H9 (cell line): Measurements from ENCODE around the gene TSR1. TPM values are rescaled to one million over a fixed set of nuclear protein-coding genes. Genes with fewer than 3 reads are reported as not detected.

Experiments
- DNase-seq: peaks from one replicate; pipeline ENCODE4 v3.0.0-alpha.2; 2017
- H2AFZ ChIP-seq: one replicate; pipeline ENCODE4 v1.6.1; 2013; ENCODE audit warnings: mild to moderate bottlenecking, low read length, control low read depth, moderate library complexity
- H2AK5ac ChIP-seq: 2 replicates; pipeline ENCODE4 v1.6.1; 2013; ENCODE audit warnings: low read length, control low read depth, mixed read lengths; ENCODE audit not compliant: insufficient read length
- H2BK120ac ChIP-seq: one replicate; pipeline ENCODE4 v1.6.1; 2013; ENCODE audit warnings: low read depth, mild to moderate bottlenecking, low read length, control low read depth, inconsistent platforms; ENCODE audit not compliant: poor library complexity, severe bottlenecking
- H2BK12ac ChIP-seq: 2 replicates; pipeline ENCODE4 v1.6.1; 2013; ENCODE audit warnings: low read length, control low read depth, mixed read lengths, low read depth; ENCODE audit not compliant: insufficient read length
- H2BK15ac ChIP-seq: 2 replicates; pipeline ENCODE4 v1.6.1; 2013; ENCODE audit warnings: low read depth, low read length, control low read depth
- H2BK20ac ChIP-seq: one replicate; pipeline ENCODE4 v1.6.1; 2013; ENCODE audit warnings: low read depth, mild to moderate bottlenecking, low read length, control low read depth, inconsistent platforms; ENCODE audit not compliant: poor library complexity, severe bottlenecking
- H2BK5ac ChIP-seq: 2 replicates; pipeline ENCODE4 v1.6.1; 2013; ENCODE audit warnings: low read length, control low read depth, mixed read lengths; ENCODE audit not compliant: insufficient read length
- H3K14ac ChIP-seq: 2 replicates; pipeline ENCODE4 v1.6.1; 2013; ENCODE audit warnings: low read length, control low read depth; ENCODE audit not compliant: insufficient read depth
- H3K18ac ChIP-seq: 2 replicates; pipeline ENCODE4 v1.6.1; 2013; ENCODE audit warnings: low read depth, mild to moderate bottlenecking, mixed read lengths, low read length, control low read depth; ENCODE audit not compliant: insufficient read length
- H3K23ac ChIP-seq: 2 replicates; pipeline ENCODE4 v1.6.1; 2013; ENCODE audit warnings: low read length, control low read depth, mixed read lengths, low read depth; ENCODE audit not compliant: insufficient read length
- H3K23me2 ChIP-seq: 2 replicates; pipeline ENCODE4 v1.6.1; 2013; ENCODE audit warnings: low read depth, mild to moderate bottlenecking, mixed read lengths, low read length, control low read depth; ENCODE audit not compliant: insufficient read length, poor library complexity, severe bottlenecking
- H3K27ac ChIP-seq: 2 replicates; pipeline ENCODE4 v1.5.1; 2013; ENCODE audit warnings: low read length, control low read depth, mixed read lengths, low read depth; ENCODE audit not compliant: insufficient read length
- H3K27me3 ChIP-seq: 2 replicates; pipeline ENCODE4 v1.6.1; 2013; ENCODE audit warnings: low read length, control low read depth, inconsistent platforms; ENCODE audit not compliant: insufficient read depth
- H3K4ac ChIP-seq: 2 replicates; pipeline ENCODE4 v1.6.1; 2013; ENCODE audit warnings: low read depth, mild to moderate bottlenecking, control low read depth, inconsistent platforms, low read length, moderate library complexity
- H3K4me1 ChIP-seq: 2 replicates; pipeline ENCODE4 v1.6.1; 2013; ENCODE audit warnings: low read length, control low read depth, inconsistent platforms; ENCODE audit not compliant: insufficient read depth
- H3K4me2 ChIP-seq: 2 replicates; pipeline ENCODE4 v1.6.1; 2013; ENCODE audit warnings: low read length, control low read depth, mixed read lengths; ENCODE audit not compliant: insufficient read length, insufficient read depth
- H3K56ac ChIP-seq: 2 replicates; pipeline ENCODE4 v1.6.1; 2013; ENCODE audit warnings: low read depth, mild to moderate bottlenecking, mixed read lengths, low read length, control low read depth; ENCODE audit not compliant: insufficient read length
- H3K79me1 ChIP-seq: 2 replicates; pipeline ENCODE4 v1.6.1; 2013; ENCODE audit warnings: low read depth, mild to moderate bottlenecking, moderate library complexity, low read length, control low read depth, inconsistent platforms; ENCODE audit not compliant: insufficient read depth, poor library complexity, severe bottlenecking
- H3K79me2 ChIP-seq: 2 replicates; pipeline ENCODE4 v1.6.1; 2013; ENCODE audit warnings: low read length, control low read depth, inconsistent platforms; ENCODE audit not compliant: insufficient read depth
- H3K9ac ChIP-seq: 2 replicates; pipeline ENCODE4 v1.6.1; 2013; ENCODE audit warnings: low read length, control low read depth, mixed read lengths; ENCODE audit not compliant: insufficient read length; ENCODE audit errors: extremely low read depth
- H3K9me3 ChIP-seq: one replicate; pipeline ENCODE4 v1.6.1; 2013; ENCODE audit warnings: low read depth, low read length, inconsistent platforms; ENCODE audit not compliant: control insufficient read depth
- H3T11ph ChIP-seq: one replicate; pipeline ENCODE4 v1.6.1; 2013; ENCODE audit warnings: mild to moderate bottlenecking, low read length, control low read depth, inconsistent platforms
- H4K20me1 ChIP-seq: one replicate; pipeline ENCODE4 v1.6.1; 2013; ENCODE audit not compliant: control insufficient read depth, insufficient read length, insufficient read depth
- H4K5ac ChIP-seq: 2 replicates; pipeline ENCODE4 v1.6.1; 2013; ENCODE audit warnings: low read depth, mild to moderate bottlenecking, mixed read lengths, low read length, control low read depth; ENCODE audit not compliant: insufficient read length
- H4K8ac ChIP-seq: replicated peaks from 2 replicates; pipeline ENCODE4 v1.6.1; 2013; ENCODE audit warnings: low read length, control low read depth, mixed read lengths, low read depth; ENCODE audit not compliant: insufficient read length
- H4K91ac ChIP-seq: 2 replicates; pipeline ENCODE4 v1.6.1; 2013; ENCODE audit warnings: low read depth, mild to moderate bottlenecking, moderate library complexity, mixed read lengths, low read length, control low read depth; ENCODE audit not compliant: insufficient read length
- H3K27ac Mint-ChIP-seq, 3 experiments: 2 replicates in 2 of 3; 3 replicates in 1 of 3; pipeline ENCODE4 v1.8.0; 2020 to 2021; ENCODE audit warnings: mixed read lengths in 3 of 3, mild to moderate bottlenecking in 1 of 3, moderate library complexity in 1 of 3
- H3K27me3 Mint-ChIP-seq: 2 replicates; pipeline ENCODE4 v1.8.0; 2021; ENCODE audit warnings: low read depth, mild to moderate bottlenecking, moderate library complexity, mixed read lengths
- H3K36me3 Mint-ChIP-seq, 3 experiments: 2 replicates in 2 of 3; 3 replicates in 1 of 3; pipeline ENCODE4 v1.8.0; 2020 to 2021; ENCODE audit warnings: low read depth in 3 of 3, mixed read lengths in 3 of 3; ENCODE audit not compliant: insufficient read depth in 1 of 3
- H3K4me1 Mint-ChIP-seq, 2 experiments: 2 replicates each; pipeline ENCODE4 v1.8.0; 2020; ENCODE audit warnings: mixed read lengths in 2 of 2
- H3K4me3 Mint-ChIP-seq, 2 experiments: 2 replicates in 1 of 2; 3 replicates in 1 of 2; pipeline ENCODE4 v1.8.0; 2020 to 2021; ENCODE audit warnings: mild to moderate bottlenecking in 2 of 2, mixed read lengths in 2 of 2, moderate library complexity in 1 of 2
- H3K9me3 Mint-ChIP-seq, 2 experiments: 2 replicates in 1 of 2; 3 replicates in 1 of 2; pipeline ENCODE4 v1.8.0; 2020; ENCODE audit warnings: mild to moderate bottlenecking in 2 of 2, mixed read lengths in 2 of 2, moderate library complexity in 1 of 2
- CTCF ChIP-seq: fragments of 200-600 bp; sonication (generic); conservative IDR thresholded peaks from 3 replicates; pipeline ENCODE4 v1.8.0; 2021; ENCODE audit warnings: antibody characterized with exemption, mild to moderate bottlenecking
- WGBS: extraction: QIAGEN DNeasy Blood & Tissue Kit; methylation state at CpG from one replicate; pipeline ENCODE4 v1.1.7; 2013; ENCODE audit warnings: missing lambda C conversion rate, low lambda C conversion rate, mixed read lengths; ENCODE audit not compliant: insufficient read length; ENCODE audit errors: extremely low coverage; 5-methylcytosine and 5-hydroxymethylcytosine counted together
- total RNA-seq: library from RNA; stranded (reverse); gene quantifications from 2 replicates; pipeline ENCODE4 v1.2.1, GENCODE V29; 2021

TSR1 gene
- total RNA-seq, 1 experiment from 2014 or later = 81.1 TPM

DNA sequence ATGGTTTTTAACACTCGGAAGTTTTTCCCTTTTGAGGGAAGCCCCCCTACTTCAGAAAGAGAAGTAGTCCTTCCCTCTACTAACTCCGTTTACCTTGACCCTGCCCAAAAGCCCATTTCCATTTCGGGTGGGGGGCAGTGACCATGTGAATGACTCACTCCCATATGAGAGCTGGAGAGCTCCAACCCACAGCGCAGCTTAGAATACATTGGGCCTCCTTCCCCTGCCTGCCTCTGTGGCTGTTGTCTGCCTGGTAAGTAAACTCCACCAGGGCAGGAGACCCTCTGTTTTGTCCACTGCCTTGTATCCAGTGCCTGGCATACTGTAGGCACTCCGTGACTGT, 2.0 kb upstream of the TSR1 start:
- H3K9ac ChIP-seq = no peak overlapping the region
- H3K36me3 Mint-ChIP-seq = peaks cover 6 to 22% (median 7%) of the 10 kb centered on the region in 3 experiments
- no CpG with 5 or more reads among the region's 5 CpGs for WGBS
- H3K9me3 ChIP-seq = no peaks in the 10 kb centered on the region
- H3K27me3 Mint-ChIP-seq = no peaks in the 10 kb centered on the region
- H3K9me3 Mint-ChIP-seq = no peaks in the 10 kb centered on the region
- peak overlapping the region in 1 of 3 experiments; percentile 82; a peak in 1 of 7 replicates for H3K27ac Mint-ChIP-seq
- H4K5ac ChIP-seq = no peak overlapping the region
- H4K8ac ChIP-seq = no peak overlapping the region
- no peak overlapping the region for H3T11ph ChIP-seq
- H2AK5ac ChIP-seq = no peak overlapping the region
- TF ChIP-seq CTCF = no peak
- peak; percentile 60 for DNase-seq
- H3K23ac ChIP-seq = no peak overlapping the region
- H3K14ac ChIP-seq = no peak overlapping the region
- no peak overlapping the region for H2BK15ac ChIP-seq
- no peak overlapping the region for H3K56ac ChIP-seq
- no peak overlapping the region for H2BK5ac ChIP-seq
- no peak overlapping the region for H4K91ac ChIP-seq
- H3K4me1 ChIP-seq = peaks cover 3% of the 10 kb centered on the region; the same call in 1 of the 2 replicates
- H3K4ac ChIP-seq = no peak overlapping the region
- H2AFZ ChIP-seq = no peak overlapping the region
- peak overlapping the region; percentile 64 for H3K4me2 ChIP-seq
- H2BK12ac ChIP-seq = no peak overlapping the region
- H3K79me1 ChIP-seq = no peaks in the 10 kb centered on the region
- H4K20me1 ChIP-seq = peaks cover 2% of the 10 kb centered on the region
- H3K4me1 Mint-ChIP-seq = peaks cover 2 to 11% of the 10 kb centered on the region in 2 experiments; a peak in 3 of 4 replicates
- no peak overlapping the region for H3K18ac ChIP-seq
- H2BK120ac ChIP-seq = no peak overlapping the region
- no peaks in the 10 kb centered on the region for H3K27me3 ChIP-seq
- H3K79me2 ChIP-seq = peaks cover 6% of the 10 kb centered on the region; the same call in 1 of the 2 replicates
- peak overlapping the region; percentile 73 to 84 for H3K4me3 Mint-ChIP-seq
- H3K27ac ChIP-seq = no peak overlapping the region
- no peak overlapping the region for H2BK20ac ChIP-seq
- H3K23me2 ChIP-seq = peaks cover 12% of the 10 kb centered on the region
